EL (cell line): ENCODE data around the gene TRPC5OS.

Experiments used
- DNase-seq: peaks from one replicate; pipeline ENCODE4 v3.0.0-alpha.2; 2016

The TRPC5OS gene

GRCh38 chrX:111875881-111876280 lies at the start of gene TRPC5OS:
Gene TRPC5OS (plus strand): TSS chrX:111876181. CDS start chrX:111901850, 25,669 bp downstream.
- no peak for DNase-seq

- no peak for DNase-seq
Measured at GRCh38 chrX:111829345-111829744, 46.6 kb upstream of the TRPC5OS start.

GRCh38 chrX:111830571-111830970 lies 45.4 kb upstream of the TRPC5OS start:
- DNase-seq = no peak

- no peak for DNase-seq
Measured at GRCh38 chrX:111831343-111831742, 44.6 kb upstream of the TRPC5OS start.

GRCh38 chrX:111837197-111837596 lies 38.8 kb upstream of the TRPC5OS start:
- DNase-seq = no peak

- DNase-seq = no peak
Measured at GRCh38 chrX:111847491-111848133, 28.4 kb upstream of the TRPC5OS start.

GRCh38 chrX:111848541-111848940 lies 27.4 kb upstream of the TRPC5OS start:
- DNase-seq = no peak

- no peak for DNase-seq
Measured at GRCh38 chrX:111850975-111851374, 25.0 kb upstream of the TRPC5OS start.

GRCh38 chrX:111854556-111855490 lies 21.2 kb upstream of the TRPC5OS start:
- no peak for DNase-seq

- DNase-seq = no peak
Measured at GRCh38 chrX:111857534-111858060, 18.4 kb upstream of the TRPC5OS start.

- no peak for DNase-seq
Measured at GRCh38 chrX:111861605-111862004, 14.4 kb upstream of the TRPC5OS start.

GRCh38 chrX:111867236-111867635 lies 8.7 kb upstream of the TRPC5OS start:
- no peak for DNase-seq

GRCh38 chrX:111868726-111869638 lies 7.0 kb upstream of the TRPC5OS start:
- DNase-seq = no peak

GRCh38 chrX:111869639-111870034 lies 6.3 kb upstream of the TRPC5OS start:
- DNase-seq = peak; percentile 0

GRCh38 chrX:111874241-111874640 lies 1.7 kb upstream of the TRPC5OS start:
- no peak for DNase-seq

- no peak for DNase-seq
Measured at GRCh38 chrX:111876646-111877045, 665 bp downstream of the TRPC5OS start.

- no peak for DNase-seq
Measured at GRCh38 chrX:111877681-111878080, 1.7 kb downstream of the TRPC5OS start.

- DNase-seq = no peak
Measured at GRCh38 chrX:111880735-111881134, 4.8 kb downstream of the TRPC5OS start.

GRCh38 chrX:111881715-111882114 lies 5.7 kb downstream of the TRPC5OS start:
- DNase-seq = no peak

- no peak for DNase-seq
Measured at GRCh38 chrX:111886678-111887077, 10.7 kb downstream of the TRPC5OS start.

GRCh38 chrX:111888600-111888999 lies 12.6 kb downstream of the TRPC5OS start:
- no peak for DNase-seq

- no peak for DNase-seq
Measured at GRCh38 chrX:111892375-111892774, 16.4 kb downstream of the TRPC5OS start.

- no peak for DNase-seq
Measured at GRCh38 chrX:111896148-111896547, 20.2 kb downstream of the TRPC5OS start.
